ENCODE measurements around the gene LHX4.
A peak's percentile ranks its signal among the peaks of the same experiment; 100 is the strongest.

Gene LHX4

DNA sequence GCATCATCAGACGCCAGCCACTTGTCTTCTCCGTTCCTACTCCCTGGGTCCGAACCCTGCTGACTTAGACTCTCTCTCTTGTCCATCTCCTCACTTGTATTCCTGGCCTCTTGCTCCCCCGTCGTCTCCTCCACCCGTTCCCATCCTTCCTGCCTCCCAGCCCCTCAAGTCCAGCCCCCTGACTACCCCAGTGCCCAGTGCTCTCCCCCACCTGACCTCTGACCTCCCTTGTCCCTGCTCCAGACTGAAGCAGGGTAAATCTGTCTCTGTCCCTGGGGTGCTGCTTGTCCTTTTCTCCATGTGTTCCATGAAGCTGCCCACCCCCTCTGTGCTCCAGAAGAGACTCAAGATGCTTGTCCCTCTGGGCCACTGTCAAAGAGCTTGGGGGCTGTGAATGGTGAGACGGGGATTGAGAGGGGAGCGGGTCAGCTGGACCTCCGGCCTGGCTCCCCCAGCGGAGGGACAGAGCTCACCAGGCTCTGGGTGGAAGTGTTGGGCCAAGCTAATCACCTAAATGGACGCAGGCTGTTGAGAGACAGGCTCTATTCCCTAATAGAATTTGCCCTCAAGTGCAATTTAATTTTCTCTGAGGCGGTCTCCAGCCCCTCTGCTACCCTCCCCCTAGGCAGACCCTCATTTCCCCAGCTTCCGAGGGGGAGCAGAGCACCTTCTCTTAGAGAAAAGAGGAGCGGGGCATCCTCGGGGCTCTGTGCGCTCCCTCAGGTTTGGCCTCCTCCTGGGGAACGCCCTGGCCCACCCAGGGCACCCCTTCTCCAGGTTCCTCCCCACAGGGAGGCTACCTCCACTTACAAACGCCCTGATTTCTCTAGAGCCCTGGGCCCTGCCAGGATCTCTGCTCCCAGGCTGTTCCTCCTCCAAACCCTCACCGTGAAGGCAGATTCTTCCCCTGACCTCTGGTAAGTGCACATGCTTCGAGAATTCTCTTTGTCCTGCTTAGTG, 11.0 kb upstream of the LHX4 start:
- in situ Hi-C loops (cut with MboI; ENCODE audit: low pct_unique_long_range_greater_than_20kb, low sequenced_read_pairs): no loop called here
- DNase-seq: no peak

DNA sequence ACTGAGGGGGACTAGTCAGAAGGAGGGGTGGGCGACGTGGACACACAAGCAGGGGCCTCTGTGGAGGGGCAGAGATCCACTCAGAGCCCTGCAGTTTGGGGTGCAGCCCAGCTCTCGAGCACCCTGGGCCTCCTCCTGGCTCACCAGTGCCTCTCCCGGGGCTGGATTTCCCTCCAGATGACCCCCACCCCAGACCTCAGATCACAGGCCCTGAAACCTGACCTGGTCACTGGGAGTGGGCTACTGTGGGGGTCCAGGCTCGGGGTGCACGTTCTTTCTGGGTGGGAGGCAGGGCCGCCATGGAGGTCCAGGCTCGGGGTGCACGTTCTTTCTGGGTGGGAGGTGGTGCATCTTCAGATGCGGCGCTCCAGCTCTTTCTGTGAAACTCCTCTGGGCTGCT, 10.3 kb upstream of the LHX4 start:
- no peak for DNase-seq
- in situ Hi-C loops (cut with MboI; ENCODE audit: low pct_unique_long_range_greater_than_20kb, low sequenced_read_pairs): no loop called here

DNA sequence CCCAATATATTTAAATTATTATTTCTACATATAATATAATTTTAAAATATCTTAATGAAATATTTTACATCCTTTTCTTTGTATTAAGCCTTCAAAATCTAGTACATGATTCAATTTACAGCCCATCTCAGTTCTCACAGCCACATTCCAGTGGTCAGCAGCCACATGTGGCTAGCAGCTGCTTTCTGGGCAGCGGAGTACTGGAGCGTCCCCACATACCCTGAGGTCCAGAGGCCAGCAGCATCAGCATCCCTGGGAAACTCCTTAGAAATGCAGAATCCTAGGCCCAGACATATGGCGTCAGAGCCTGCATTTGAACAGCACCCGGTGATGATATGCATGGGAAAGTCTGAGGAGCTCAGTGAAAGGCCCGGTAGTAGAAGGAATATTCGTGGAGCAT, 8.6 kb upstream of the LHX4 start:
- in situ Hi-C loops (cut with MboI; ENCODE audit: low pct_unique_long_range_greater_than_20kb, low sequenced_read_pairs): no loop called here
- DNase-seq: no peak

DNA sequence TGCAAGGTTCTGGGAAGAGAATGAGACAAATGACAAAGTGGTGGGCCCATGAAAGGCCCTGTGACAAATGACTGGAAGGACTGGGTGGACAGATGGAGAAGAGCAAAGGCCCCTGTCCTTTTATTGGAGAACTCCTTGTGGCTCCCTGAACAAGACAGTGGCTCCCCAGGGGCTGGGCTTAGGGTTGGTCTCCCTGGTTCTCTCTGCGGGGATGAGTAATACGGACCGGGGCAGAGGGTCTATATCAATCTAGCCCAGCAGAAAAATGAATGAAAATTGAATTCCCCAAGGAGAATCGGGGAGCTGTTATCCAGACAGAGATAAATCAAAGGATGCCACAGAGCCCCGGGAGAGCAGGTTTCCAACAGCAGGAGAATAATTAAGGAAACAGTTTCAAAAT, 5.2 kb upstream of the LHX4 start:
- no peak for DNase-seq
- in situ Hi-C loops (cut with MboI; ENCODE audit: low pct_unique_long_range_greater_than_20kb, low sequenced_read_pairs): no loop called here

DNA sequence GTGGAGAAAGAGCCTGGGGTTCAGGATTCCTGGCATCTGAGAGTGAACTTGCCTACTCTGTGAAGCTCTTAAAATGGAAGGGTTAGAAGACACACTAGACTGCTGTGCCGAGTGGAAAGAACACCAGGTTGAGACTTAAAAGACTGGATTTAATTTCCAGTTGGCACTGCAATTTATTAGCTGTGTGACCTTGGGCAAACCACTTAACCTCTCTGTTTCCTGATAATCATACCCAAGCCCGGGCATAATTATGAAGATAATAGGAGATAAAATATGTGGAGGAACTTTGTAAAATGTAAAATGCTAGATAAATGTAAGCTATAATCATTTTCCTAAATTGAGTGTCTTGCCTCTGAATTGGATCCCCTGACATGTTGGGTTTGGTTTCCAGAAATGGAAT, 4.7 kb upstream of the LHX4 start:
- in situ Hi-C loops (cut with MboI; ENCODE audit: low pct_unique_long_range_greater_than_20kb, low sequenced_read_pairs): no loop called here
- no peak for DNase-seq

DNA sequence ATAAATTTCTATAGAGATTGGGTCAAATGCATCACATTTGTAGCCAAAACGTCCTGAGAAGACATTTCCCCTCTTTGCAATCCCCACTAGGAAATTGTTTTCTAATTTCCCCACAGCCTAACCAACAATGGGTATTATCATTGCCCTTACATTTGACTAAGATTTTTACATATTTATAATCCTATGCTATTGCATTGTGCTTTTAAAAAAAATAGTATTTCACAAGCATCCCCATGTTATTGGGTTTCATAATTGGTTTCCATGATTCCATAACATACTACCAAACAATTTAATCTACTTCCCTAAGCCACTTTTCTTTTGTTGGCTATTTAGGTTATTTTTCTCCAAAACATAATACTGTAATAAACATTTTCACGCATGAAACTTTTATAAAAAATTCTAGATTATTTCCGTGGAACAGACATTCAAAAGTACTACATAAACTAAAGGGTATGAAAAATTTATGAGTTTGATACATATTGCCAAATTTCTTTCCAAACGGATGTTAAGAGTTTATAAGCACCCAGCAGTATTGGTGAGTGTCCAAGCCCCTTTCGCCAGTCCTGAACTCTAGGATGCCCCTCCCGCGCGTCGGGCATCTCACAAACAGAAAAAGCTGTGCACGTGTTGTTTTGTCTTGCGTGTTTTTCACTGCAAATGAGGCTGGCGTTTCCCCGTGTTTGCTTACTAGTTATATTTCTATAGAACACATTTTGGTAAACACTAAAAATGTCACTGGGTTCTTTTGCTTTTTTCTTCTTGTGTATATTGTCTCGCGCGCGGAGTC, 2.0 kb upstream of the LHX4 start:
- DNase-seq: no peak
- in situ Hi-C loops (cut with MboI; ENCODE audit: low pct_unique_long_range_greater_than_20kb, low sequenced_read_pairs): no loop called here

DNA sequence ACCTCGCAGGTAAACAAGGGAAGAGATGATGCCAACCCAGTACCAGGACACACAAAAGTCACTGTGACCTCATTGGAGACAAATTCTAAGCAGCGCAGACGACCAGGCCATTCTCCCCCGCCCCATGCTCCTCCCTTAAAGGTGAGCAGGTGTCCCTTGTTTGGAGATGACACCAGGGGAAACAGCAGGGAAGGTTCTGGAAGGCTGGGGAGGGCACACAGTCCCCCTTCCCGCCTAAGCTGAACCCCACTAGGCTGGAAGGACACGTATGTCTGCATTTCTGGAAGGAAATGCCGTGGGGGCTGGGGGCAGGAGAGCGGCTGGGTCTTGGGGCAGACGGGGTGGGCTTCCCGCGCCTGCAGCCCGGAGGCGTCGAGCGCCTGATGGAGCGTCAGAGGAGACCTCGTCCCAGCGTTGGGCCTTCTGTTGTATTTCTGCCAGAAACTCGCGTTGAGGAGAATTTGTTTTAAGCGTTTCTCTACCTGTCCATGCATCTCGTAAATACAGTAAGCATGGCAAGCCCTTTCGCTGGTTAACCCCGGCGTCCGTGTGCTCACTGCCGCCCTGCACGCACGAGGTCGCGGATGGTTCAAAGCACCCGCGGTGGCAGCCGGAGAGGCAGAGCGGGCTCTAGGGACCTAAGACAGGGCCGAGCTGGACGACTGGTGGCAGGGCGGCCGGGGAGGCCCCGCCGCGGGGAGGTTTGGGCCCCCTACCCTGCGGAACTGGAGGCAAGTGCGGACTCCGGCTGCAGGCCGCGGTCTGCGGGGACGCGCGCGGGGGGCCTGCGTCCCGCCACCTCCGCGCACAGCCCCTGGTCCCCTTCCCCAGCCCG, 1.2 kb upstream of the LHX4 start:
- in situ Hi-C loops (cut with MboI; ENCODE audit: low pct_unique_long_range_greater_than_20kb, low sequenced_read_pairs): no loop called here
- no peak for DNase-seq

DNA sequence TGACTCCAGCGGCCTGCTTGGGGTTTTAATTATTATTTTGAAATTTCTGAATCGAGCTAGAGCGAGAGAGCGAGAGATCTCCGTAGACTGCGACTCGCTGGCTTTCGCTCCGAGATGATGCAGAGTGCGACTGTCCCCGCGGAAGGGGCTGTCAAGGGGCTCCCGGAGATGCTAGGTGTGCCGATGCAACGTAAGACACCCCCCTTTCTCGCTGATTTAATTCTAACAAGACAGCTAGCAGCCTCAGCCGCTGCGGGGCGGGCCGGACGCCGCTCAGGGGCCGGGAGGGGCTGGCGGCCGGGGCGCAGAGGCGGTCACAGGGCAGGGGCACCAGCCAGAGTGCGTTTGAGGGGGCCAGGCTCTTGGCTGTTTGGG, 339 bp downstream of the LHX4 start:
- peak; percentile 58 for DNase-seq
- in situ Hi-C loops (cut with MboI; ENCODE audit: low pct_unique_long_range_greater_than_20kb, low sequenced_read_pairs): no loop called here

DNA sequence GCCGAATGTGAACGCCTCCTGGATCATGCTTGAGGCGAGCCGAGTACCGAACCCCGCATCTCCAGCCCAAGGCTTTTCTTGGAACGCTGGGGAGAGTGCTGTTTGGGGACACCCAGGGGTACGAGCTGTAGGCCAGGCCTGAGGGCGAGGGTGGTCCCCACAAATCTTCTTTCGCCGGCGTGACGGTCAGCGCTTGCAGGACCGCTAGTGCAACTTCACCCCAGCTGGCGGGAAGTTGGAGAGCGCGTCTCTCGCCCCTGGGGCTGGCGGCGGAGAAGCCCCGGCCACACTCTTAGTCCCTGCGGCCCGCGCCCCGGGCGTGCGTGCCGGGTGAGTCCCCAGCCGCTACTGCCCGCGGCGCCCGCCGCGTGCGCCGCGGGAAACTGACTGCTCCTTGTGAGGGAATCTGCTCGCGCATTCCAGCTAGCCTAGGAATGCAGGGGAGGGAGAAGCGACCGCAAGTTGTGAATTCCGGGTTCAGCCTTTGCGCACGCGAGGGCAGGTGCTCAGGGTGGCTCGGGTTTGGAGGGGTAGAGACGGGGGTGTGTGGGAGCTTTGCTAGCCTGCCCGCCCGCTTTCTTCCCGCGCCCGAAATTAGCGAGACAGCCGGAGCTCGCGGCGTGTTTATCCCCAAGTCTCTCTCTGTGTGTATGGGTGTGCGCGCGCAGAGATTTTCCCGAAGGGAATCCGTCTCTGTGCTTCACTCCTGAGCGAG, 884 bp downstream of the LHX4 start:
- peak; percentile 43 for DNase-seq
- in situ Hi-C loops (cut with MboI; ENCODE audit: low pct_unique_long_range_greater_than_20kb, low sequenced_read_pairs): no loop called here

DNA sequence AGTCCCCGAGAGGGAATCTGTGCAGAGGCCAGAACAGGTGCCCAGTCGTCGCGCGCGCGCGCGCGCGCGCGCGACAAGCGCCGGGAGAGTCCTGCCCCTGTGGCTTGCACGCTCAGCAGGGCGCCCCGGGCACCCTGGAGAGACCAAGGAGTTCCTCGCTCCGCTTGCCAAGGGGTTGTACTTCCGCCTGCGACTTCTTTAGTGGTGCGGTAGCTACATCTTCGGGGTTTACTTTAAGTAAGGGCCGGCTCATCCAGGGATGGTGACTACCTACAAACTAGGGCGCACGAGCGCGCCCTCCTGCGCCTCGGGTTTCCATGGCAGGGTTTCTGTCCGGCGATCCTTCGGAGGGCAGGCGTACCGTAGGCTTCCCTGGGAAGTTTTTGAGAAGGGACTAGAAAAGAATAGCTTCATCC, 1.4 kb downstream of the LHX4 start:
- in situ Hi-C loops (cut with MboI; ENCODE audit: low pct_unique_long_range_greater_than_20kb, low sequenced_read_pairs): no loop called here
- peak; percentile 70 for DNase-seq

DNA sequence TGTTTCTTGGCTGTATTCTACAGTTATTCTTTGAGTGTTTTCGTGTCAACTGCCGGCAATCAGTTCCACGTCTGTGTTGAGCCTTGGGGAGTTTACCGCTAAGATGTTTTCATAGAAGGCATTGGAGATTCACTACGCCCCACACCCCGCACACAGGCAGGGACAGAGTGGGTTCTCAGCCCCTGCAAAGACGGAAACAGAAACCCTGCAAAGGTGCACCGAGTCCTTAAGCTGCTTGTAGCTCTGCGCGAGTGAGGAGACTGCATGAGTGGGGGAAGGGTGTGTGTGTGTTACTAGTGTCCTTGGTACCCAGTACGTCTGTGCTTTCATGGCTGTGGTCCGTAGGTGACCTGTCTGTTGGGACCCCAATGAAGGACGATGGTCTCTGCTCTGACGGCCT, 1.9 kb downstream of the LHX4 start:
- in situ Hi-C loops (cut with MboI; ENCODE audit: low pct_unique_long_range_greater_than_20kb, low sequenced_read_pairs): no loop called here
- no peak for DNase-seq

DNA sequence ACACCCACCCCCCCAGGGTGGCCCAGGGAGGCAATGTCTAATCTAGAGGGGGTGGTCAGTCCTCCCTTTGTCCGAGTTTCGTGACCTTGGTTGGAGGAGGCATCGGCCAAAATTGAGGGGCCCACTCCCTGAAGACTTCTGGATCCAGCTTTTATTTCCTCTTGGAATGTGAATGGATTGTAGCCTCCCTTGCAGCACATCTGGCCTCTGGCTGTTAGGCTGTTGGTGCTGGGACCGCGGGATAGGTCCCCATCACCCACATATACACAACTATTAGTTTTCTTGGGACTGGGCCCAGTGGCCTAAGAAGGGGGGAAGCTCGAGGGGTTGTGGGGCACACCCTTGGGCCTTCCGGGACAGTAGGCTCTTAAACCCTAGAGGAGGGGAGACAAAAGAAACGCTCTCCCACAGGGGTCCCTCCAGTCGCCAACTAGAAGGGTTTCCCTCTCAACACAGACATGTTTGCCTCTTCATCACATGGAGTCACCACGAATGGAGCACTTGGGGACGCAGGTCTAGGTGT, 2.5 kb downstream of the LHX4 start:
- in situ Hi-C loops (cut with MboI; ENCODE audit: low pct_unique_long_range_greater_than_20kb, low sequenced_read_pairs): no loop called here
- no peak for DNase-seq

DNA sequence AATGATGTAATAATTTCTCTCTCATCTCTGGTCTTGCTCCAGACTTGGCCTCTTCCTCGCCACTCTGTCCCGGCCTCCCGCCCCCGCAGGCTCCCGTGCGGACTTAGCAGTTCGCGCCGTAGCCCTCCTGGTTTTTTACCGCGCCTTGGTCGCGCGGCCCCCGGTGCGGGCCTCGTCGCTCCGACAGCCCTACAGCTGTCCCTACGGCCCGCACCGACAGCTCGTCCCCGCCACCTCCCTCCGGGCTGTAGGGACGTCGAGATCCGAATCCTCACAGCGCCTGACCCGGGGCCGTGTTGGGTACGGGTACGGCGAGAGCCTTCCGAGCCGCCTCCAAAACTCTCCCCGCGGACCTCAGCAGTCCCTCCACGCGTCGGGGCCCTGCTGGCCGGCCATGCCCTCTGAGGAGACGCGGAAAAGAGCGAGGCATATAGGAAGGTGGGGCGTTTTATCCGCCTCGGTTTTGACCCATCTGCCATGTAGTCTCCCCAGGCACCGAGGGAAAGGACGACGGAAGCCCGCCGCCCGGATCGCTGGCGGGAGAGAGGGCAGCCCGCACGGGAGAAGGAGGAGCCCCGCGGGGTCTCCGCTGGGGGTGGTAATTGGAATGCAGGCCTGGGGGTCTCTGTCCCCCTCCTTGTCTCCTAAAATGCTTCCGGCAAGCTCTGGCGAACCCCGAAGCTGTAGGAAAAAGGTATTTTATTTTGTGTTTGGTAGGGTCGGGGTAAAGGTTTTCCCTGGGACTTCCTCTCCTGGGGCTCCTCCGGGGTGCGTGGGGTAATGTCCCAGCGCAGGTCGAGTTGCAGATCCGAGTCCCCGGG, 3.3 kb downstream of the LHX4 start:
- DNase-seq: no peak
- in situ Hi-C loops (cut with MboI; ENCODE audit: low pct_unique_long_range_greater_than_20kb, low sequenced_read_pairs): no loop called here

DNA sequence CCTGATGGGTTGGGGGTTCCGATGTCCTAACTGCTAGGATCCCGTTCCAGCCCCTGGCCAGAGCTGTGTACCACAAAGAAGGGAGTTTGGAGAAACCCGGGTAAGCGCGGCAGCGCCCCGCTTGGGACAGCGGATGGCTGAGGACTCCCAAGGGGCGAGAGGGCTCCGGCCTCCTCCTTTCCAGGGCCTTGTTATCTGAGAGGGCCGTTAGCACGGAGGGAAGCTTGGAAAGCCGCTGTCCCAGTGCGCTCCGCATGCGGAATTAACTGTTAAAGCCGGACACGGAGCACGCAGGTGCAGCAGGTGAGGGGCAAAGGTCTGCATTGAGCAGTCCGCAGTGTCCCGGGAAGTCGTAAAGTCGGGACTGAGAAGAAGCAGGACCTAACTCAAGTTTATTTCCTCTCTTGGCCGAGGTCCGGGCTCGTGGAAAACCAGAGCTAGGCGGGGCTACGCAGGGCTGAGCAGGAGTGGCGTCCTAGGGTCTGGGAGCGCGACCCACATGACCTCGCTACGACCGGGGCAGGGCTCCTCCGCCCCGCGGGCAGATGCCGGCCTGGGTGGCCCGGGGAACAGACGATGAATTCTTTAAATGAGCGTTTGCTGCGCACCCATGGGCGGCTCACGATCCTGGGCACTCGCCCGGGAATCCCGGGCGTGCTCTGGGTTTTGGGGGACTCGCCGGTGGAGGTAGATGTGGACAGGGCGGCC, 4.5 kb downstream of the LHX4 start:
- DNase-seq: no peak
- in situ Hi-C loops (cut with MboI; ENCODE audit: low pct_unique_long_range_greater_than_20kb, low sequenced_read_pairs): no loop called here

DNA sequence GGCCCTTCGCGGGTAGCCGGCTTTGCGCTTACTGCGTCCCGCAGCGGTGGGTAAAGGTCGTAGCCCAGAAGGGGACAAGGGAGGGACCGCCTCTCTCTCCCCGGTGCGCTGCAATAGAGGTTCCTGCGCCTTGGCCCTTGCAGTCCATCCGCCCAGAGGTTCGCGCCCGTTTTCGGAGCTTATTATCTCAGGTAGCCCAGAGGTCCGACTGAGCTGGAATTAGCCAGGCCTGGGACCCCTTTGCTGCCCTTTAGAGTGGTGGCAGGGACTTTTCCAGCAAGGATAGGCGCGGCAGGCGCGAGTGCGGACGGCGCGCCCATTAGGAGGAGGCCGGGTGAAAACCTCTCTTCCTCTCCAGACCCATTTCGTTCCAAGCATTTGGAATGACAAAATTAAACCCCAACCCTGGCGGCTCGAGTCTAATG, 5.0 kb downstream of the LHX4 start:
- in situ Hi-C loops (cut with MboI; ENCODE audit: low pct_unique_long_range_greater_than_20kb, low sequenced_read_pairs): no loop called here
- no peak for DNase-seq

DNA sequence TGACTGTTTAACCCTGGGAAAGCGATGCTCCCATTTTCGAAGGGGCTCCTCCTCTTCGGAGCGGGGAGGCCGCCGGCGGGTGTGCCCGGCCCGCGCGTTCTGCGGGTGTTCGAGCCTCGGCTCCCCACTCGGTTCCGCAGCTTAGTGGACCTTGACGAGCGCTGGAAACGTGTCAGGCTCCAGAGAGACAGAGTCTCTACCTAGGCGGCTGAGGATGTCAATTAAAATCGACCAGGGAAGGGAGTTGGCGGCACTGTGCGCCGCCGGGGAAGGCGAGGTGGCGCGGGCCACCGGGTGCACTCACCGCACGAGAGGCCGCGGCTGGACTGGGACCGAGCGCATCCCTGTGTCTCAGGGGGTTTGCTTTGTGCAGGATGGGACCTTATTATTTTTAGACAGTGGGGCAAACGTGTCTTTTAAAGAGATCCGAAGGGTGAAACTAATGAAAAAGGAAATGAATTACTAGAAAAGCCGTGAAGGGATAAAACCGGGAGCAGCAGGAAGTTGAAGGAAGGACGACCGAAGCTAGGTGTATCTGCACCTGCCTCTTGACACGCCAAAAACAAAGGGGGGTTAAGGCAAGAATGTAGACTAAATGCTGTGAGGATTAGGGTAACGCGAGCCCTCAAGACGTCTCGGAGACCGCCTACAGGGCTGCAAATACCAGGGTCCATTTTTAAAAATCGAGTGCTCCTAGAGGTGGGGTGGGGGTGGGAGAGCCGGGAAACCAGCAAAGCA, 5.6 kb downstream of the LHX4 start:
- DNase-seq: no peak
- in situ Hi-C loops (cut with MboI; ENCODE audit: low pct_unique_long_range_greater_than_20kb, low sequenced_read_pairs): no loop called here
